GM21423 (cell line): Measurements from ENCODE around the gene MTG1.
A peak's percentile ranks its signal among the peaks of the same experiment; 100 is the strongest.
"Not testable (repeated sequence)": the region's sequence is repeated elsewhere in the genome, so short reads cannot be mapped to it uniquely, and the experiment has no call there.

Experiments
- ATAC-seq: cut with Tn5 transposase; IDR thresholded peaks from one replicate; pipeline ENCODE4 v1.9.1; 2021; ENCODE audit warnings: mild to moderate bottlenecking, moderate library complexity; ENCODE audit not compliant: unreplicated experiment

Gene MTG1

DNA sequence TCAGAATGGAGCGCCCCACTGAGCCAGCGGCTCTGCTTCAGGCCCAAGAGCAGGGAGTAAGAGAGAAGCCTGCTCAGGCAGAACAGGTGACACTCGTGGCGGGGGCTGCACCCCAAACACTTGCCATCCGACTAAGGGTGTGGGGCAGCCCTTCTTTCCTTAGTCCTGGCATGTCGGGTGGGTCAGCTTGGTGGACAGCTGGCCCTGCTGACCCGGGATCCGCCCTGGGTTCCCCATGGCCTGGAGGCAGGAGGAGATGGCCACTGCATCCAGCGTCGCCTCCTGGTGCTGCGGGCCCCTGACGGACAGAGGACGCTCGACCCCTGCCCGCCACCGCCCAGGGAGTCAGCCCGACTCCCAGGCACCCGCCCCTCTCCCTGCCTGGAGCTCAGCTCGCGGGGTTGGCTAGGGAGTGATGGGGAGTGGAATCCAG is 16.1 kb upstream of the MTG1 start:
- ATAC-seq, result no peak

DNA sequence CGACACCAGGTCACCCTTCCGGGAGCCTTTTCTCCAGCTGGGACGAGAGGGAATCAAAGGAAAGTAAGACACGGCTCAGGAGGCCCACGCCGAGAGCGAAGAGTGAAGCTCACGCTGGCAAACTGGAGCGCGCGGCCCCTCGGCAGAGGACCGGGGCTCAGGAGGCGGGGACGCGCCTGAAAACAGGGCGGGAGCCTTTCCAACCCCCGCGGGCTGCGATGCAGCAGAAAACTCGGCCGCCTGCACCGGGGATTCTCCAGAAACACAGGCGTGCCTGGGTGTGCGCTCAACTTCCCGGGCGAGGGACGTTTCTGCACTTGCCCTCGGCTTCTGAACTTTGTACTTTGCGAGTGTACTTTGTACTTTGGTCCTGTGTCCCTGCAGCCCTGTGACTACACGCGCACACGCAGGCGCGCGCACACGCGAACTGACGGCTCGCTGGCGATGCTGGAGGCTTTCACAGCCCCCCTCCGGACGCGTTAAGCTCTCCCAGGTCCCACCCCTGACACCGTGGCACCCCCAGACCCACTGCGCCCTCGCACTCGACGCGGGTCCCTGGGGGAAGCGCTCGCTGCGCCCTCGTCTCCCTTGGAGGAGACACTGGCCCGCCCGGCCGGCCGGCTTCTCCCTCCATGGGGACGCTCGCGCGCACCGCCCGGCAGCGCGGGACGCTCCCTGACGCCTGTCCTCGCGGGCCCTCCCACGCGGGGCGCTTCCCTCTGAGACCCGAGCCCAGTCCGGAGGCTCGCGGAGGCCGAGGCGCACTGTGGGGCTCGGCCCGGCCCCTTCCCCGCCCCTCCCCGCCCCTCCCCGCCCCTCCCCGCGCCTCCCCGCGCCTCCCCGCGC is 15.5 kb upstream of the MTG1 start:
- ATAC-seq, result peak; percentile 44

DNA sequence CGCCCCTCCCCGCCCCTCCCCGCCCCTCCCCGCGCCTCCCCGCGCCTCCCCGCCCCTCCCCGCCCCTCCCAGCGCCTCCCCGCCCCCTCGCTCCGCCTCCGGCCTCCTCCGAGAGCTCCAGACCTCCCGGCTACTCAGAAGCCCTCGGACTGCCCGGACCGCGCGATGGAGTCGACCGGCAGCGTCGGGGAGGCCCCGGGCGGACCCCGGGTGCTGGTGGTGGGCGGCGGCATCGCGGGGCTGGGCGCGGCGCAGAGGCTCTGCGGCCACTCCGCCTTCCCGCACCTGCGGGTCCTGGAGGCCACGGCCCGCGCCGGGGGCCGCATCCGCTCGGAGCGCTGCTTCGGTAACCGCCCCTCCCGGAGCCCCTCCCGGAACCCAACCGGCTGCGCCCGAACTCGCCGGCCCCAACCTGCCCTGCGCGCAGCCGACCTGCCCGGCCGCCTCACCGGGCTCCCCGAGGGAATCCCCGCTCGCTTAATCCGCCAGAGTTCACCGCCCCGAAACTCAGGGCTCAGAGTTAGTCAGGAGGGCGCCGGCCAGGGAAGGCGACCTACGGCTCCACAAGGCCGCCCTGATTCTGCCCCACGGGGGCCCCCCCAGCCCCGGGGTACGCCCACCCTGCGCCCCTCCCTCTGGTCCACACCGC is 14.7 kb upstream of the MTG1 start, which contains the start of gene PAOX:
PAOX (plus strand) TSS at position 111 of the 649 bp plus-strand sequence; CDS start at position 166, 55 bp downstream.
- peak; percentile 48 for ATAC-seq

DNA sequence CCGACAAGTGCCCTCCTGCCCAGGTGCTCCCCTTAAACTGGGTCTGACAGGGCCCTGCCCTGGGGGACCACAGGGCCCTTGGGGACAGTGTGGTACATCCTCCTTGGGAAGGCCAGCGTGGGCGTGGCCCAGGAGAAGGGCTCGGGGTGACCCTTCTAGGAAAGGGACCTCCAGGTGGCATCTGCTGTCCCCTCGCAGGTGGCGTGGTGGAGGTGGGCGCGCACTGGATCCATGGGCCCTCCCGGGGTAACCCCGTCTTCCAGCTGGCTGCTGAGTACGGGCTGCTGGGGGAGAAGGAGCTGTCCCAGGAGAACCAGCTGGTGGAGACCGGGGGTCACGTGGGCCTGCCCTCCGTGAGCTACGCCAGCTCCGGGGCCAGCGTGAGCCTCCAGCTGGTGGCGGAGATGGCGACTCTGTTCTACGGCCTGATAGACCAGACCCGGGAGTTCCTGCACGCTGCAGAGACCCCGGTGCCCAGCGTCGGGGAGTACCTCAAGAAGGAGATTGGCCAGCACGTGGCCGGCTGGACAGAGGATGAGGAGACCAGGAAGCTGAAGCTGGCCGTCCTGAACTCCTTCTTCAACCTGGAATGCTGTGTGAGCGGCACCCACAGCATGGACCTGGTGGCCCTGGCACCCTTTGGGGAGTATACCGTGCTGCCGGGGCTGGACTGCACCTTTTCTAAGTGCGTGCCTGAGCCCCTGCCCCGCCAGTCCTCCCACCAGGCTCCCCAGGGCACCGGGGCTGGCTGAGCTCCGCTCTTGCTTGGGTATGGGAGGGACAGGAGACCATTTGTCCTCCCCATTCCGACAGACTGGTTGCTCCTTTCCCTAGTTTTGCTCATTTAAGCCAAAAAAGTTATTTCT is 13.9 kb upstream of the MTG1 start:
- peak; percentile 7 for ATAC-seq

DNA sequence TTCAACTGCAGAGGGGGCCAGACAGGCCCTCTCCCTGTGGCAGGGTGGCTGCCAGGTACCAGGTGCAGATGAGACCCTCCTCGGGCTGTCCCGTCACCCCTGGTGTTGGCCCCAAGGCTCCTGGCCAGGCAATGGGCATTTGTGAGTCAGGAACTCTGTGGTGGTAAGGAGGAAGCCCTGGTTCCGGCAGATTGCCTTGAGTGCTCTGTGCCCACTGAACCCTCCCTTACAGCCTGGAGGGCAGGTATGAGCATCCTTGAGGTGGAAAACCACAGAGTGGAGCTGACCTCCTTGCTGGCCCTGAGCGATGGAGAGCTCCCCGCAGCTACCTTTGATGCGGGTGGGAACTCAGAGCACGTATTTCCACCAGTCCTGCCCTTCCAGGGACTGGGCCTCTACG is 12.9 kb upstream of the MTG1 start:
- no peak for ATAC-seq

DNA sequence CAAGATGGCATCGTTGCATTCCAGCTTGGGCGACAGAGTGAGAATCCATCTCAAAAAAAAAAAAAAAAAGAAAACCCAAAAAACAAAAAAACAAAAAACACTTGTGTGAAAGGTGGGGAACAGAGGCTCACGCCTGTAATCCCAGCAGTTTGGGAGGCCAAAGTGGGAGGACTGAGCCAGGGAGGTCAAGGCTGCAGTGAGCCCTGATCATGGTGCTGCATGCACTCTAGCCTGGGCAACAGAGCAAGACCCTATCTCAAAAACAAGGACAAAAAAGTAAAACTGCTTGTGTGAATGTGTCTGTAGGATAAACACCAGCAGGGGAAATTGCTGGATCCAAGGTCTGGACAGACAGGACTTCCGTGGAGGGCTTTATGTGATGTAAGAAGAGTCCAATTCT is 10.4 kb upstream of the MTG1 start:
- no peak for ATAC-seq

DNA sequence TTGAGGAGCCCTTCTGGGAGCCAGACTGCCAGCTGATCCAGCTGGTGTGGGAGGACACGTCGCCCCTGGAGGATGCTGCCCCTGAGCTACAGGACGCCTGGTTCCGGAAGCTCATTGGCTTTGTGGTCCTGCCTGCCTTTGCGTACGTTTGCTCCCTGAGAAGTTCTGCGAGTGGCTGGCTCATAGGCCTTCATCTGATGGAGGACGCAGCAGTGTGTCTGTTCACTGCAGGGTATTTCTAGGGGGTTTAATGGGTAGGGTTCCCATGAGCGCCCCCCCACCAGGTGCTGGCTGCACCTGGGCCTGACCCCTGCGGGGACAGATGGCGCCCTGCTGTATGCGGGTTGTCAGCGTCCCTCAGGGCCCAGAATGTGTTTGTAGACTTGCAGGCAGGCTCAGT is 9.9 kb upstream of the MTG1 start:
- ATAC-seq, result no peak

DNA sequence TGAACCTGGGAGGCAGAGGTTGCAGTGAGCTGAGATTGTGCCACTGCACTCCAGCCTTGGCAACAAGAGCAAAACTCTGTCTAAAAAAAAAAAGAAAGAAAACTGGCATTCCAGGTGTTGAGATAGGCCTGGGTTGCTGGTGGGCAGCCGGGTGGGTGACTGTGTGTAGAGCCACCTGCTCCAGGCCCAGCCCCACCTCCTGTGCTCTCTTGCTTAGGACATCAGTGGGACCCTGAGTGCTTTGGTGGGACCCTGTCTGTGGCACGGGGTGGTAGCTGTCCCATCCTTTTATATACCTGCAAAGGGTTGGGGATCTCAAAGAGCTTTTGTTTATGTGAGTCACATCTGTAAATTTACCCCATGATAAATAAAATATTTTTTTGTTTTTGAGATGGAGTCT is 8.7 kb upstream of the MTG1 start:
- ATAC-seq, result no peak

DNA sequence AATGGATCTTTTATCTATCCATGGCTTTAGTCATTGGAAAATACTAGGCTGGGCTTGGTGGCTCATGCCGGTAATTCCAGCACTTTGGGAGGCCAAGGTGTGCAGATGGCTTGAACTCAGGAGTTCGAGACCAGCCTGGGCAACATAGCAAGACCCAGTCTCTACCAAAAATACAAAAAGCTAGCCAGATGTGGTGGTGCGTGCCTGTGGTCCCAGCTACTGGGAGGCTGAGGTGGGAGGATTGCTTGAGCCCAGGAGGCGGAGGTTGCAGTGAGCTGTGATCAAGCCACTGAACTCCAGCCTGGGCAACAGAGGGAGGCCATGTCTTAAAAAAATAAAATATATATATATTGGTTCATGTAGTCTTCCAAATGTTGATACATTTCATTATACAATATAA is 7.0 kb upstream of the MTG1 start:
- ATAC-seq, result not testable (repeated sequence)

DNA sequence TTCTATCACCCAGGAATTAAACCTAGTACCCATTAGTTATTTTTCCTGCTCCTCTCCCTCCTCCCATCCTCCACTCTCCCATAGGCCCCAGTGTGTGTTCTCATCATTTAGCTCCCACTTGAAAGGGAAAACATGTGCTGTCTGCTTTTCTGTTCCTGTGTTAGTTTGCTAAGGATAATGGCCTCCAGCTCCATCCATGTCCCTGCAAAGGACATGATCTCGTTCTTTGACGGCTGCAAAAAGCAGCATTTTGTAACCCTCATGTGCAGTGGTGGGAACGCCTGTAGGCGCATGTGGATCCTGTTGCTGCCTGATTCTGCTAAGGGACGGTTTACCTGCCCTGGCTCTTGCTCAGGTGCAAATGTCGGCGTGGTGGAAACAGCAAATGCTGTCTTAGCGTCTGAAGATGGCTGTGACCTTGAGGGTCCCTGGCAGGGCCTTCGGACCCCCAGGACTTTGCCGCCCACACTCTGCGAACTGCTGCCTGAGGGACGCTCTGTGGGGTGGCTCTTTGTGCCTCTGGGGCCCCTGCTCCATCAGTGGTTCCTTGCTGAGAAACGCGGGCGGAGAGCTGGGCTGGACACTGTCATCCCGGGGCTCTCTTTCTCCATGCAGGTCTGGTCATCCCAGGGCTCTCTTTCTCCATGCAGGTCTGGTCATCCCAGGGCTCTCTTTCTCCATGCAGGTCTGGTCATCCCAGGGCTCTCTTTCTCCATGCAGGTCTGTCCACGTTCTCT is 5.6 kb upstream of the MTG1 start:
- no peak for ATAC-seq

DNA sequence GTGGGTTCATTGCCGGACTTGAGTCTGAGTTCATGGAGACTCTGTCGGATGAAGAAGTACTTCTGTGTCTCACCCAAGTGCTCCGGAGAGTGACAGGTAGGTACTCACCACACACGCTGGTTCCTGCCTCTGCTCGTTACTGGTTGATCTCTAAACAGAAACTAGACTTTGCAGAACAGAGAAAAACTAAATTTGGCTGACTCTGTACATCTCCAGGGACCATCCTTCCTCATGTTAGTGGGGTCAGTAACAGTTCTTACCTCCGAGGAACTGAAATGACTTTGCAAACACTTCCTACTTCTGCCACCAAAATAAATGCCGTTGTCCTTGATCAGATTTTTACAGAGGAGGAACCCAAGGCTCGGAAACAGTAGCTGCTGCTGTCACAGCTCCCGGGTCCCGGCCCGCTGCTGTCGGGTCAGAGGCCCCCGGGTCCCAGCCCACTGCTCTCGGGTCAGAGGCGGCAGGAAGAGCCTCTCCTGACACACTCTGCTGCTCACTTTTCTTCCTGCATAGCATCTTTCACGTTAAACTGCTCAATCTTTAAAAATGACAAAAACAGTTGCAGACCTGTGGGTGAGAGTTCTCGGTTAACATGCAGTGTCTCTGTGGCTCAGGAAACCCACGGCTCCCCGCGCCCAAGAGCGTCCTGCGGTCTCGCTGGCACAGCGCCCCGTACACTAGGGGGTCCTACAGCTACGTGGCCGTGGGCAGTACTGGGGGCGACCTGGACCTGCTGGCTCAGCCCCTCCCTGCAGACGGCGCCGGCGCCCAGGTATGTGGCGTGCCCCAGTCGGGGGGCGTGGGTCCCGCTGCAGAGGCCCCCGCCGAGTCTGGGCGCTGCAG is 4.8 kb upstream of the MTG1 start:
- peak; percentile 76 for ATAC-seq

DNA sequence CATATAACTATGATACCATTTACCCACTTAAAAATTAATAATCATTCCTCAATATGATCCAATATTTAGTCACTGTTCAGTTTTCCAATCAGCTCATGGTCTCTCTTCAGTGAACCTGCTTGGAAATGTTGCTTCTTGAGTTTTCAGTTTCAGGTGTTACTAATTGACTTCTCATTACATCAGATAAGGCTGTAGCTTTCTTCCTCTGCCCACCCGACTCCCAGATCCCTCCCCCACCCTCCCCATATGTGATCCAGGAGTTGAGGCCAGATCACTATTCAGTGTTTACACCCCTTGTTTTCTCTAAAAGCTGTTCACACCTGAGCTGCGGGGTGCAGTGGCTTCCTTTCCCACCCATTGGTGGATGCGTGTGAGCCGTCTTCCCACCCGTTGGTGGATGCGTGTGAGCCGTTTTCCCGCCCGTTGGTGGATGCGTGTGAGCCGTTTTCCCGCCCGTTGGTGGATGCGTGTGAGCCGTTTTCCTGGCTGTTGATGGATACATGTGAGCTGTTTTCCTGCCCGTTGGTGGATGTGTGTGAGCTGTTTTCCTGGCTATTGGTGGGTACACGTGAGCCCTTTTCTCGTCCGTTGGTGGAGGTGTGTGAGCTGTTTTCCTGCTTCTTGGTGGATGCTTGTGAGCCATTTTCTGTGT is 3.2 kb upstream of the MTG1 start:
- no peak for ATAC-seq

DNA sequence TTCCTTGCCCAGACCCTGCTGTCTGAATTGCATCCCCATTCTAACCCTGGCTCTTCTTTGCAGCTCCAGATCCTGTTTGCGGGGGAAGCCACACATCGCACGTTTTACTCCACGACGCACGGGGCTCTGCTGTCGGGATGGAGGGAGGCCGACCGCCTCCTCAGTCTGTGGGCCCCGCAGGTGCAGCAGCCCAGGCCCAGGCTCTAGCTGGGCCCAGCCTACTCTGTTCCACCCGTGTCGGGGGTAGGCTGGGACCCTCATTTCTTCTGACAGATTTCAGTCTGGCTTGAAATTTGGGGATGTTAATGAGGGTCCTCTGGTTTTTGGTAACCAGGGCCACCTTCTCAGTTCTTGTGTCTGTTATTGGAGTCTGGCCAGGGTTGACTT is 2.7 kb upstream of the MTG1 start:
- no peak for ATAC-seq

DNA sequence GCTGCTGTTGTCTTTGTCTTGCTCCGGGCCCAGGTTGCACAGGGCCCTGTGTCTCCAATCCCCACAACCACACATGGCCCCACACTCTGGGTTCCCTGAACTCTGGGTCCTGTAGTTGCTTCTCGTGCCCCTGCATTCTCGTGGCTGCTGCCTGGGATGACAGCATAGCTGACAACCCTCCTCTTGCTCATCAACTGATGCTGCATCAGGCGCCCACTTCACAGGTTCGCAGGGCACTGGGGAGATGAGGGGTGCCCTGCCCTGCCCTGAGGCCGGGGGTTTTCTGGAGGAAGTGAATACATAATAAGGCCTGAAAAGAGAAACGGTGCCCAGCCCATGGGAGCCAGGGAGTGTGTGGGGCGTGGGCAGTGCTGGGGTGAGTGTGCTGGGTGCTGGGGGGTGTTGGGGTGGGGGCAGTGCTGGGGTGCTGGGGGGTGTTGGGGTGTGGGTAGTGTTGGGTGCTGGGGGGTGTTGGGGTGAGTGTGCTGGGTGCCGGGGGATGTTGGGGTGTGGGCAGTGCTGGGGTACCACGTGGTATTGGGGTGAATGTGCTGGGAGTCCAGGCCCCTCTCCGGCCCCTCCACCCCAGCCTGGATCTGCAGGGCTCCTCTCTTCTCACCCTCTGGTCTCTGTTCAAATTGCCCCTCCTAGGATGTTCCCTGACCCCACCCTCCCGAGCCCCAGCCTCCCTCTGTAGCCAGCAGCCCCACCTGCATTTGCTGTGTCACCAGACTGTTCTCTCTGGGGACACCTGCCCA is 2.0 kb upstream of the MTG1 start:
- ATAC-seq, result no peak

DNA sequence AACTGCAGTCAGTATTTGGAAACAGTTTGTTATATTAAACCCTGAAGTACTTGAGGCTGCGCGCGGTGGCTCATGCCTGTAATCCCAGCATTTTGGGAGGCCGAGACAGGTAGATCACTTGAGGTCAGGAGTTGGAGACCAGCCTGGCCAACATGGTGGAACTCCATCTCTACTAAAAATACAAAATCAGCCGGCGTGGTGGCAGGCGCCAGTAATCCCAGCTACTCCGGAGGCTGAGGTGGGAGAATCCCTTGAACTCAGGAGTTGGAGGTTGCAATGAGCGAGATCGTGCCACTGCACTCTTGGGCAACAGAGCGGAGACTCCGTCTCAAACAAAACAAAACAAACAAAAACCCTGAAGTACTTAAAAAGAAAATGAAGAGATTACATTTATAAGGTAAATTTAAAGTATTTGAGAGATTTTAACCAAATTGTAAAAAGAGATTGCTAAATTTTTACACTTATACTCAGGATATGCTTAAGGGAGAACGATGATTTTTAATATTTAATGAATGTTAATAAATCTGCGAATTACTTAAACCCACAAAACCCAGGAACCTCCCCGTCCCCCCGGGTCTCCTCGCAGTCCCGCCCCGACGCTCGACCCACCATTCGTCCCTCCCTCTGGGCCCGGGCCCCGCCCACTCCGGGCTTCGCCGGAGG is 425 bp upstream of the MTG1 start:
- no peak for ATAC-seq

DNA sequence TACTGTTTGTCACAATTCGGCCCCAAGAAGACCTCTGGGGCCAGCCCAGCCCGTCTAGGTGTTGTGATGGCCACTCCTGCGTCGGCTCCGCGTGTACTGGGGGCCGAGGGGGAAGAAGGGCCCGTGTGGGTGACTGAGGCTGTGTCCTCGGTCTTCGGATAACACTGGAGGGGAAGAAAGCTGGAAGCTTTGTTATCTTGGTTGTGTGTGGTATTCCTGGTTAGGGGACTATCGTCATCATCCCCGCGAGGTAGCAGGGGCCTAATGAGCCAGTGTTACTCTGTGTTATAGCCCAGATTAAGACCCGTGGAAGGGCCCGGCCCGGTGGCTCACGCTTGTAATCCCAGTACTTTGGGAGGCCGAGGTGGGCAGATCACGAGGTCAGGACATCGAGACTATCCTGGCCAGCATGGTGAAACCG is 854 bp downstream of the MTG1 start:
- ATAC-seq, result no peak

DNA sequence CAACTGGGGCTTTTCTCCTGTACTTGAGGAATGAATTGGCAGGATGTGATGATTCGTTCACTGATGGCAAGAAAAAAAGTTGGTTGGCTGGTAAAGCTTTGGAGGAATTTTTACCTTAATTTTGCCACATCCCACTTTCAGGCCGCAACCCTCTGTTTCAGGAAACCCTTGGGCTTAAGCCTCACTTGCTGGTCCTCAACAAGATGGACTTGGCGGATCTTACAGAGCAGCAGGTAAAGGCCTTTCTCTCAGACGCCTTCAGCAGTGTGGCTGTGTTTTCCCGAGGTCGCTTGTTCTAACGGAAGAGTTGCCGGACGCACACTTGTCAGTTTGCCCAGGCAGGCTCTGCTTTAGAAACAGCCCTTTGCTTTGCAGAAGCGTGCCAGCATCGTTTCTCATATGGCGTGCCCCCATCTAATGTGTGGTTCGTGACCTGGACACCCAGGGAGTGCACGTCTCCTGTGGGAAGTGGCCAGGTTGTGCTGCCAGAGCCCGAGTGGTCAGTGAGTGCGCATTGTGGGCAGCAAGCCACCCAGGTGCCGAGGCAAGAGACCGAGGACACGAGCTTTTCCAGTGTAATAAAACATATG is 2.2 kb downstream of the MTG1 start:
- ATAC-seq, result no peak

DNA sequence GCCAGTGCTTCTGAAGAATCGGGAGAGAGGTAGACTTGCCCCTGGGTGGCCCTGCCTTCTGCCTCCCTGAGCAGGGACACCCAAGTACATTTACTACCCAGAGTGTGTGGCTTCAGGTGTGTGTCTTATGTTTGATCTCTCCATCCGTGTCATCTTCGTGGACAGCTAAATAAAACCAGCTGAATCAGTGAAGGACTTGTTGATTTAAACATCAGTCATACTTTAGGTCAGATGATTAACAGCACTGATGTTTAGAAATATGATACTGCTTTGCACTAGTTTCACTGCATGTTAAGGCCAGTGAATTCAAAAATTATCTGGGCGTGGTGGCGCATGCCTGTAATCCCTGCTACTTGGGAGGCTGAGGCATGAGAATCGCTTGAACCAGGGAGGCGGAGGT is 4.0 kb downstream of the MTG1 start:
- no peak for ATAC-seq
